GM12878 (cell line): ENCODE results near the gene MYMX. TPM values are rescaled to one million over a fixed set of nuclear protein-coding genes. Genes with fewer than 3 reads are reported as not detected.

Source experiments
- DPF2 ChIP-seq: fragments of 450-650 bp; IDR thresholded peaks from 2 replicates; pipeline ENCODE4 v1.6.1; 2017; ENCODE audit warnings: mild to moderate bottlenecking
- EP300 ChIP-seq, 2 experiments: fragments of 150-350 bp in 1 of 2; IDR thresholded peaks; 2 replicates each; pipeline ENCODE4 v1.6.1; 2011 to 2012; ENCODE audit warnings: low read depth in 2 of 2, low read length in 2 of 2, borderline replicate concordance in 1 of 2, improper control_type of control experiment in 1 of 2, inconsistent platforms in 1 of 2; ENCODE audit not compliant: control insufficient read depth in 1 of 2
- ESRRA ChIP-seq: IDR thresholded peaks from 2 replicates; pipeline ENCODE4 v1.6.1; 2012; ENCODE audit warnings: mild to moderate bottlenecking, low read length, improper control_type of control experiment
- EZH2 ChIP-seq: IDR thresholded peaks from 2 replicates; pipeline ENCODE4 v1.6.1; 2012; ENCODE audit warnings: low read depth, mild to moderate bottlenecking, control low read depth, inconsistent platforms, low read length, borderline replicate concordance; ENCODE audit not compliant: control insufficient read depth
- GATAD2B ChIP-seq: fragments of 450-650 bp; conservative IDR thresholded peaks from 2 replicates; pipeline ENCODE4 v1.6.1; 2017; ENCODE audit warnings: low read depth, mild to moderate bottlenecking, moderate library complexity
- HDAC2 ChIP-seq: fragments of 200-600 bp; sonication (generic); IDR thresholded peaks from 2 replicates; pipeline ENCODE4 v1.6.1; 2017
- MXI1 ChIP-seq: fragments of 150-350 bp; IDR thresholded peaks from 2 replicates; pipeline ENCODE4 v1.6.1; 2011; ENCODE audit warnings: low read depth, mild to moderate bottlenecking, inconsistent platforms, low read length, improper control_type of control experiment
- NFIC ChIP-seq: IDR thresholded peaks from 2 replicates; pipeline ENCODE4 v1.6.1; 2012; ENCODE audit warnings: low read depth, mild to moderate bottlenecking, inconsistent platforms, low read length, moderate library complexity
- NR2C2 ChIP-seq: IDR thresholded peaks from 2 replicates; pipeline ENCODE4 v1.6.1; 2011; ENCODE audit warnings: borderline replicate concordance, low read depth; ENCODE audit not compliant: control insufficient read depth, insufficient read length
- POLR2A ChIP-seq: IDR thresholded peaks from 2 replicates; pipeline ENCODE4 v1.6.1; 2011; ENCODE audit warnings: low read depth, mild to moderate bottlenecking, low read length
- SUZ12 ChIP-seq: fragments of 200-600 bp; sonication (generic); IDR thresholded peaks from one replicate; pipeline ENCODE4 v1.6.1; 2018; ENCODE audit warnings: antibody characterized with exemption, mild to moderate bottlenecking; ENCODE audit not compliant: unreplicated experiment
- YY1 ChIP-seq: IDR thresholded peaks from 2 replicates; pipeline ENCODE4 v1.6.1; 2011; ENCODE audit warnings: low read depth, mild to moderate bottlenecking, low read length
- polyA plus RNA-seq, 11 experiments: library from polyadenylated mRNA; depleted of rRNA in 4 of 11; unstranded in 6 of 11; stranded (reverse) in 5 of 11; fragments of >200 nt; fragmentation: Nextera tagmentation in 4 of 11; fragmentation: Illumina TruSeq in 1 of 11; extraction: Ambion mirVana in 4 of 11; extraction: Trizol in 1 of 11; gene quantifications; 1 replicate in 1 of 11; 2 replicates in 10 of 11; pipeline versions ENCODE4 v1.2.1 to v1.2.3, GENCODE V29; 2011 to 2016; ENCODE audit warnings: inconsistent platforms in 2 of 11, missing spikeins in 2 of 11, low read depth in 1 of 11
- total RNA-seq, 4 experiments: library from RNA; depleted of rRNA in 3 of 4; stranded (reverse); fragments of >200 nt in 3 of 4; fragmentation: Illumina TruSeq in 1 of 4; extraction: Trizol in 1 of 4; gene quantifications; 2 replicates each; pipeline versions ENCODE4 v1.2.1 to v1.2.3, GENCODE V29; 2013 to 2021
- TF ChIP-seq, protein P1 (sequence below): IDR thresholded peaks from 2 replicates; pipeline ENCODE4 v1.6.1; 2012; ENCODE audit warnings: low read depth, low read length, improper control_type of control experiment
- TF ChIP-seq, protein P2 (sequence below): IDR thresholded peaks from 2 replicates; pipeline ENCODE4 v1.6.1; 2011; ENCODE audit warnings: borderline replicate concordance, low read depth, mild to moderate bottlenecking, moderate library complexity, low read length; ENCODE audit not compliant: insufficient read depth, poor library complexity, severe bottlenecking
- TF ChIP-seq, protein P3 (sequence below): fragments of 450-650 bp; IDR thresholded peaks from 2 replicates; pipeline ENCODE4 v1.6.1; 2017; ENCODE audit warnings: mild to moderate bottlenecking, moderate library complexity
- TF ChIP-seq, protein P4 (sequence below): fragments of 150-350 bp; IDR thresholded peaks from 2 replicates; pipeline ENCODE4 v1.6.1; 2016; ENCODE audit warnings: low read depth, low read length

Gene MYMX
- total and polyA plus RNA-seq, 10 of the 15 experiments (the other 5 are each of a cell fraction or from before 2014, with no cell fraction given): not detected

DNA sequence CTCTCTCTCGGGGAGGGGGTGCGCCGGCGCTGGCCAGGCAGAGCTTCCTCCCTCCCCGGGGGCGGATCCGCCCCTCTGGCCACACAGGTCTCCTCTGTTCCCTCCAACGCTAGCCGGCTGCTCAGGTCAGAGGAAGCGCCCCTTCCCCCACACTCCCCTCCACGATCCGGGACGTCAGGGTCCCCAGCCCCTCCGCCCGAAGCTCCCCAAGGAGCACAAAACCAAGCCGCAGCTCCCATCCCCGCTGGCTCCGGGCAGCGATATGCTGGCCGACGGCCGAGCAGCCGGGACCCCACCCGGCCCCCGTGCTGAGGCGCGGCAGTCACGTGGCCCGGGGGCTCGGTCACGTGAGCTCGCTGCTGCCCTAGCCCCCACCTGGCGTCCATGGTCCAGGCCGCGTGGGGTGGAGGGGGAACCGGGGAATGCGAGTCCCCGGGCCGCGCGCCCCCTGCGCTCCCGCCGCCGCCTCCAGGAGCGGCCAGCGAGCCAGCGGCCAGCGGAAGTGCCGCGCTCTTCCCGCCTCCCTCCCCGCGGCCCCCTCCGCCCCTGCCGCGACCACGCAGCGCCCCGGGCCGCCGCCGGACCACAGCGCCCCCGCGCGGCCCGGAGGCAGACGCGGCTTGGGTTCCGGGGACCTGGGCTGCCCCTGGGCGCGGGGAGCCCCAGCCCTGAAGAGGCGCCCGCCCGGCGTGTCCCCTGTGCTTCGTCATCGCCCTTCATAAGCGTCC lies 40.5 kb downstream of the MYMX start, which contains the start of gene SLC35B2 (continued):
- TF ChIP-seq, protein P1, sequence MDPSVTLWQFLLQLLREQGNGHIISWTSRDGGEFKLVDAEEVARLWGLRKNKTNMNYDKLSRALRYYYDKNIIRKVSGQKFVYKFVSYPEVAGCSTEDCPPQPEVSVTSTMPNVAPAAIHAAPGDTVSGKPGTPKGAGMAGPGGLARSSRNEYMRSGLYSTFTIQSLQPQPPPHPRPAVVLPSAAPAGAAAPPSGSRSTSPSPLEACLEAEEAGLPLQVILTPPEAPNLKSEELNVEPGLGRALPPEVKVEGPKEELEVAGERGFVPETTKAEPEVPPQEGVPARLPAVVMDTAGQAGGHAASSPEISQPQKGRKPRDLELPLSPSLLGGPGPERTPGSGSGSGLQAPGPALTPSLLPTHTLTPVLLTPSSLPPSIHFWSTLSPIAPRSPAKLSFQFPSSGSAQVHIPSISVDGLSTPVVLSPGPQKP: 0 out of 2 replicates have a peak, but pooled peaks have one; percentile 27
- TF ChIP-seq EZH2 (no peak), HDAC2 (no peak), MXI1 (peak; percentile 66; the same call in 1 of the 2 replicates), EP300 (IDR thresholded peaks at IDR 0.05; ENCODE audit: borderline replicate concordance in 1 of 2, control insufficient read depth in 1 of 2, low read depth in 2 of 2, low read length in 2 of 2) (no peak), NFIC (no peak), POLR2A (no peak), GATAD2B (peak; percentile 53; the same call in 1 of the 2 replicates), ESRRA (no peak), YY1 (peak; percentile 66), SUZ12 (no peak), DPF2 (peak; percentile 18), NR2C2 (no peak)
- TF ChIP-seq, protein P2, sequence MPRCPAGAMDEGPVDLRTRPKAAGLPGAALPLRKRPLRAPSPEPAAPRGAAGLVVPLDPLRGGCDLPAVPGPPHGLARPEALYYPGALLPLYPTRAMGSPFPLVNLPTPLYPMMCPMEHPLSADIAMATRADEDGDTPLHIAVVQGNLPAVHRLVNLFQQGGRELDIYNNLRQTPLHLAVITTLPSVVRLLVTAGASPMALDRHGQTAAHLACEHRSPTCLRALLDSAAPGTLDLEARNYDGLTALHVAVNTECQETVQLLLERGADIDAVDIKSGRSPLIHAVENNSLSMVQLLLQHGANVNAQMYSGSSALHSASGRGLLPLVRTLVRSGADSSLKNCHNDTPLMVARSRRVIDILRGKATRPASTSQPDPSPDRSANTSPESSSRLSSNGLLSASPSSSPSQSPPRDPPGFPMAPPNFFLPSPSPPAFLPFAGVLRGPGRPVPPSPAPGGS: peak; percentile 93
- TF ChIP-seq, protein P3, sequence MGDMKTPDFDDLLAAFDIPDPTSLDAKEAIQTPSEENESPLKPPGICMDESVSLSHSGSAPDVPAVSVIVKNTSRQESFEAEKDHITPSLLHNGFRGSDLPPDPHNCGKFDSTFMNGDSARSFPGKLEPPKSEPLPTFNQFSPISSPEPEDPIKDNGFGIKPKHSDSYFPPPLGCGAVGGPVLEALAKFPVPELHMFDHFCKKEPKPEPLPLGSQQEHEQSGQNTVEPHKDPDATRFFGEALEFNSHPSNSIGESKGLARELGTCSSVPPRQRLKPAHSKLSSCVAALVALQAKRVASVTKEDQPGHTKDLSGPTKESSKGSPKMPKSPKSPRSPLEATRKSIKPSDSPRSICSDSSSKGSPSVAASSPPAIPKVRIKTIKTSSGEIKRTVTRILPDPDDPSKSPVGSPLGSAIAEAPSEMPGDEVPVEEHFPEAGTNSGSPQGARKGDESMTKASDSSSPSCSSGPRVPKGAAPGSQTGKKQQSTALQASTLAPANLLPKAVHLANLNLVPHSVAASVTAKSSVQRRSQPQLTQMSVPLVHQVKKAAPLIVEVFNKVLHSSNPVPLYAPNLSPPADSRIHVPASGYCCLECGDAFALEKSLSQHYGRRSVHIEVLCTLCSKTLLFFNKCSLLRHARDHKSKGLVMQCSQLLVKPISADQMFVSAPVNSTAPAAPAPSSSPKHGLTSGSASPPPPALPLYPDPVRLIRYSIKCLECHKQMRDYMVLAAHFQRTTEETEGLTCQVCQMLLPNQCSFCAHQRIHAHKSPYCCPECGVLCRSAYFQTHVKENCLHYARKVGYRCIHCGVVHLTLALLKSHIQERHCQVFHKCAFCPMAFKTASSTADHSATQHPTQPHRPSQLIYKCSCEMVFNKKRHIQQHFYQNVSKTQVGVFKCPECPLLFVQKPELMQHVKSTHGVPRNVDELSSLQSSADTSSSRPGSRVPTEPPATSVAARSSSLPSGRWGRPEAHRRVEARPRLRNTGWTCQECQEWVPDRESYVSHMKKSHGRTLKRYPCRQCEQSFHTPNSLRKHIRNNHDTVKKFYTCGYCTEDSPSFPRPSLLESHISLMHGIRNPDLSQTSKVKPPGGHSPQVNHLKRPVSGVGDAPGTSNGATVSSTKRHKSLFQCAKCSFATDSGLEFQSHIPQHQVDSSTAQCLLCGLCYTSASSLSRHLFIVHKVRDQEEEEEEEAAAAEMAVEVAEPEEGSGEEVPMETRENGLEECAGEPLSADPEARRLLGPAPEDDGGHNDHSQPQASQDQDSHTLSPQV: peak; percentile 71; the same call in 1 of the 2 replicates
- TF ChIP-seq, protein P4, sequence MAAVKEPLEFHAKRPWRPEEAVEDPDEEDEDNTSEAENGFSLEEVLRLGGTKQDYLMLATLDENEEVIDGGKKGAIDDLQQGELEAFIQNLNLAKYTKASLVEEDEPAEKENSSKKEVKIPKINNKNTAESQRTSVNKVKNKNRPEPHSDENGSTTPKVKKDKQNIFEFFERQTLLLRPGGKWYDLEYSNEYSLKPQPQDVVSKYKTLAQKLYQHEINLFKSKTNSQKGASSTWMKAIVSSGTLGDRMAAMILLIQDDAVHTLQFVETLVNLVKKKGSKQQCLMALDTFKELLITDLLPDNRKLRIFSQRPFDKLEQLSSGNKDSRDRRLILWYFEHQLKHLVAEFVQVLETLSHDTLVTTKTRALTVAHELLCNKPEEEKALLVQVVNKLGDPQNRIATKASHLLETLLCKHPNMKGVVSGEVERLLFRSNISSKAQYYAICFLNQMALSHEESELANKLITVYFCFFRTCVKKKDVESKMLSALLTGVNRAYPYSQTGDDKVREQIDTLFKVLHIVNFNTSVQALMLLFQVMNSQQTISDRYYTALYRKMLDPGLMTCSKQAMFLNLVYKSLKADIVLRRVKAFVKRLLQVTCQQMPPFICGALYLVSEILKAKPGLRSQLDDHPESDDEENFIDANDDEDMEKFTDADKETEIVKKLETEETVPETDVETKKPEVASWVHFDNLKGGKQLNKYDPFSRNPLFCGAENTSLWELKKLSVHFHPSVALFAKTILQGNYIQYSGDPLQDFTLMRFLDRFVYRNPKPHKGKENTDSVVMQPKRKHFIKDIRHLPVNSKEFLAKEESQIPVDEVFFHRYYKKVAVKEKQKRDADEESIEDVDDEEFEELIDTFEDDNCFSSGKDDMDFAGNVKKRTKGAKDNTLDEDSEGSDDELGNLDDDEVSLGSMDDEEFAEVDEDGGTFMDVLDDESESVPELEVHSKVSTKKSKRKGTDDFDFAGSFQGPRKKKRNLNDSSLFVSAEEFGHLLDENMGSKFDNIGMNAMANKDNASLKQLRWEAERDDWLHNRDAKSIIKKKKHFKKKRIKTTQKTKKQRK: no peak
